Skeletal muscle cell (primary cell): Measurements from ENCODE around the gene DNAJC12.
"Not testable (repeated sequence)": the region's sequence is repeated elsewhere in the genome, so short reads cannot be mapped to it uniquely, and the experiment has no call there.

ENCODE experiments used
- DNase-seq: peaks from one replicate; pipeline ENCODE4 v3.0.0-alpha.2; 2010; ENCODE audit warnings: low read depth
- H3K4me3 ChIP-seq: 2 replicates; pipeline ENCODE4 v1.5.1; 2011; ENCODE audit warnings: low read depth, mild to moderate bottlenecking, control low read depth, low read length, moderate library complexity

Gene DNAJC12

GRCh38 chr10:67772894-67773511 lies 65.0 kb downstream of the DNAJC12 start:
- peak; percentile 56 for DNase-seq
- H3K4me3 ChIP-seq, result no peak overlapping the region

- no peak for DNase-seq
These were observed 65.8 kb downstream of the DNAJC12 start for GRCh38 chr10:67772151-67772550.

GRCh38 chr10:67771200-67771599 lies 66.8 kb downstream of the DNAJC12 start:
- H3K4me3 ChIP-seq, result no peak overlapping the region
- no peak for DNase-seq

More at GRCh38 chr10:67772151-67772550, 65.8 kb downstream of the DNAJC12 start:
- H3K4me3 ChIP-seq, result no peak overlapping the region

- no peak for DNase-seq
- H3K4me3 ChIP-seq, result no peak overlapping the region
These were observed 67.5 kb downstream of the DNAJC12 start for GRCh38 chr10:67770537-67770936.

- no peak for DNase-seq
- H3K4me3 ChIP-seq, result no peak overlapping the region
These were observed 70.7 kb downstream of the DNAJC12 start for GRCh38 chr10:67767244-67767643.

- H3K4me3 ChIP-seq, result peak overlapping the region; percentile 89
These were observed 73.8 kb downstream of the DNAJC12 start for GRCh38 chr10:67764012-67764822.

GRCh38 chr10:67763499-67764011 lies 74.4 kb downstream of the DNAJC12 start:
- peak overlapping the region; percentile 89 for H3K4me3 ChIP-seq
- DNase-seq, result no peak

More at GRCh38 chr10:67764012-67764822, 73.8 kb downstream of the DNAJC12 start:
- peak; percentile 71 for DNase-seq

GRCh38 chr10:67762567-67762966 lies 75.4 kb downstream of the DNAJC12 start:
- not testable (repeated sequence) for DNase-seq, H3K4me3 ChIP-seq

GRCh38 chr10:67760272-67760671 lies 77.7 kb downstream of the DNAJC12 start:
- no peak overlapping the region for H3K4me3 ChIP-seq
- DNase-seq, result no peak
